Gastroesophageal sphincter (tissue), 3 donors: ENCODE data around the gene B3GNT5.

ENCODE experiments used
- EP300 ChIP-seq: sonication (generic); formaldehyde crosslinking; IDR thresholded peaks from one replicate; pipeline ENCODE4 v1.6.1; 2017; ENCODE audit warnings: antibody characterized with exemption, mild to moderate bottlenecking
- POLR2A ChIP-seq, 2 donors: fragments of 450-650 bp; IDR thresholded peaks; one replicate each; pipeline ENCODE4 v1.6.1; 2017; ENCODE audit warnings: antibody characterized with exemption in 2 of 2, mild to moderate bottlenecking in 2 of 2, moderate library complexity in 1 of 2
- POLR2AphosphoS5 ChIP-seq: sonication (generic); formaldehyde crosslinking; IDR thresholded peaks from one replicate; pipeline ENCODE4 v1.6.1; 2017; ENCODE audit warnings: antibody characterized with exemption
- TF ChIP-seq, protein P1 (sequence below), 4 experiments: fragments of 200-600 bp in 2 of 4; fragments of 450-650 bp in 2 of 4; sonication (generic) in 1 of 4; IDR thresholded peaks; one replicate each; pipeline ENCODE4 v1.5.1; 2017 to 2019; ENCODE audit warnings: antibody characterized with exemption in 4 of 4, mild to moderate bottlenecking in 2 of 4, moderate library complexity in 2 of 4

DNA sequence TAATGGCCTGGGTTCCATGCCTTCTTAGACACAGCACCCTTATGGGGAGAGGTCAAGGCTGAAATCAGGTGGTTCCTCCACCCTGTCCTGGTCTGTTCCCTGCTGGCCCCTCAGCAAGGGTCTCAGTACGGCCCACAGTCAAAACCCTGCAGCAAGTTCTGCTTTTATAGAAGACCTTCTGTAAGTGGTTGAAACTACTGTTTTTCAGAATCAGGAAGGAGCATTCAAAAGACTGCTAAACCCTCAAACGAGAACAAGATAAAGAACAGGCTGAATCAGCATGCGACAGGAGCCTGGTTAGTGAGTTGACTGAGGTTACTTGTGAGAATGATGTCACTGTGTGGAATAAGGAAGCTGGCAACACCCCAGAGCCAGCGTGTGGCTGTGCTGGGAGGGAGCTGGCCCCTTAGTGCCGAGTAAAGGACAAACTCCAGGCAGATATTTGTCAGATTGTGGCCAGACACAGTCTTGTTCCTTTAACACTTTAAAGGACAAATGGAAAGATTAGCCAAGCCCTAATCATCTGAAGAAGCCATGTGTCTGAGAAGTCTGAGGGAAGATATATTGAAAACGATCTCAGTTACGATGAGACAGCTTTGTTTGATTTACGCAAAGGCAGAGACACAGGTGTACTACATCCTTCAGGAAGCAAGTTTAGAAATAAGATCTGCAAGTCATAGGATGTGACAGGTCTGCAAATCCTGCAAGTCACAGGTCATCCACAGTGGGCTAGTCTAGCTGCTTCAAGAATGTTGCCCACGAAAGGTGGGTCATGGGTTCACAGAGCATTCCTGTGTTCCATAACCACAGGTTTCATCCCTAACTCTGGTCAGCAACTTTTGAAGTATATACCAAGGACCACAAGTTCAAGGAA is 54.0 kb downstream of the B3GNT5 start:
- TF ChIP-seq, protein P1, sequence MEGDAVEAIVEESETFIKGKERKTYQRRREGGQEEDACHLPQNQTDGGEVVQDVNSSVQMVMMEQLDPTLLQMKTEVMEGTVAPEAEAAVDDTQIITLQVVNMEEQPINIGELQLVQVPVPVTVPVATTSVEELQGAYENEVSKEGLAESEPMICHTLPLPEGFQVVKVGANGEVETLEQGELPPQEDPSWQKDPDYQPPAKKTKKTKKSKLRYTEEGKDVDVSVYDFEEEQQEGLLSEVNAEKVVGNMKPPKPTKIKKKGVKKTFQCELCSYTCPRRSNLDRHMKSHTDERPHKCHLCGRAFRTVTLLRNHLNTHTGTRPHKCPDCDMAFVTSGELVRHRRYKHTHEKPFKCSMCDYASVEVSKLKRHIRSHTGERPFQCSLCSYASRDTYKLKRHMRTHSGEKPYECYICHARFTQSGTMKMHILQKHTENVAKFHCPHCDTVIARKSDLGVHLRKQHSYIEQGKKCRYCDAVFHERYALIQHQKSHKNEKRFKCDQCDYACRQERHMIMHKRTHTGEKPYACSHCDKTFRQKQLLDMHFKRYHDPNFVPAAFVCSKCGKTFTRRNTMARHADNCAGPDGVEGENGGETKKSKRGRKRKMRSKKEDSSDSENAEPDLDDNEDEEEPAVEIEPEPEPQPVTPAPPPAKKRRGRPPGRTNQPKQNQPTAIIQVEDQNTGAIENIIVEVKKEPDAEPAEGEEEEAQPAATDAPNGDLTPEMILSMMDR (IDR thresholded peaks at IDR 0.05) = no peak
- TF ChIP-seq POLR2AphosphoS5 (peak; percentile 15), POLR2A (IDR thresholded peaks at IDR 0.05) (no peak), EP300 (no peak)
